HepG2 (cell line): ENCODE data around the gene MON1A. TPM values are rescaled to one million over a fixed set of nuclear protein-coding genes. Genes with fewer than 3 reads are reported as not detected.

ENCODE experiments used
- FOXK2 ChIP-seq: fragments of 450-650 bp; IDR thresholded peaks from 2 replicates; pipeline ENCODE4 v1.6.1; 2016
- KAT7 ChIP-seq: IDR thresholded peaks from 2 replicates; pipeline ENCODE4 v1.6.1; 2018; ENCODE audit warnings: borderline replicate concordance, missing compliant biosample characterization
- KAT8 ChIP-seq: IDR thresholded peaks from 2 replicates; pipeline ENCODE4 v1.6.1; 2016; ENCODE audit warnings: missing genetic modification reagents, missing compliant biosample characterization
- KMT2B ChIP-seq: IDR thresholded peaks from 2 replicates; pipeline ENCODE4 v1.6.1; 2016; ENCODE audit warnings: missing genetic modification reagents, missing compliant biosample characterization
- NKX3-1 ChIP-seq: sonication (generic); formaldehyde crosslinking; IDR thresholded peaks from 2 replicates; pipeline ENCODE4 v1.5.0; 2020; ENCODE audit warnings: missing genetic modification reagents
- NRL ChIP-seq: sonication (generic); formaldehyde crosslinking; IDR thresholded peaks from 2 replicates; pipeline ENCODE4 v1.5.0; 2020; ENCODE audit warnings: missing genetic modification reagents, mild to moderate bottlenecking, moderate library complexity, borderline replicate concordance
- POGK ChIP-seq: sonication (generic); formaldehyde crosslinking; conservative IDR thresholded peaks from 2 replicates; pipeline ENCODE4 v1.8.0; 2022; ENCODE audit warnings: mild to moderate bottlenecking, moderate library complexity, missing genetic modification reagents
- SIX4 ChIP-seq: sonication (generic); formaldehyde crosslinking; IDR thresholded peaks from 2 replicates; pipeline ENCODE4 v1.4.0; 2020; ENCODE audit warnings: missing genetic modification reagents
- TEF ChIP-seq: sonication (generic); formaldehyde crosslinking; IDR thresholded peaks from 2 replicates; pipeline ENCODE4 v1.5.0; 2020; ENCODE audit warnings: missing genetic modification reagents
- ZFP41 ChIP-seq: sonication (generic); formaldehyde crosslinking; IDR thresholded peaks from 2 replicates; pipeline ENCODE4 v1.4.0; 2020; ENCODE audit warnings: mild to moderate bottlenecking, missing genetic modification reagents, borderline replicate concordance
- ZNF382 ChIP-seq: sonication (generic); formaldehyde crosslinking; IDR thresholded peaks from 2 replicates; pipeline ENCODE4 v1.5.0; 2020; ENCODE audit warnings: missing genetic modification reagents, mild to moderate bottlenecking, borderline replicate concordance
- ZNF552 ChIP-seq: sonication (generic); formaldehyde crosslinking; IDR thresholded peaks from 2 replicates; pipeline ENCODE4 v1.9.0; 2022; ENCODE audit warnings: missing genetic modification reagents, mild to moderate bottlenecking, borderline replicate concordance
- ZNF790 ChIP-seq: sonication (generic); formaldehyde crosslinking; IDR thresholded peaks from 2 replicates; pipeline ENCODE4 v1.8.0; 2022; ENCODE audit warnings: missing genetic modification reagents, mild to moderate bottlenecking, borderline replicate concordance
- polyA plus RNA-seq, 8 experiments: library from polyadenylated mRNA; depleted of rRNA in 3 of 8; stranded (reverse) in 7 of 8; unstranded in 1 of 8; fragments of >200 nt; fragmentation: Illumina TruSeq in 4 of 8; extraction: Trizol in 4 of 8; gene quantifications; 2 replicates each; pipeline versions ENCODE4 v1.2.1 to v1.2.3, GENCODE V29; 2011 to 2016; ENCODE audit warnings: low read depth in 4 of 8, missing spikeins in 1 of 8, mixed read lengths in 1 of 8; ENCODE audit not compliant: insufficient read depth in 1 of 8
- total RNA-seq, 5 experiments: library from RNA; depleted of rRNA; stranded (reverse); fragments of >200 nt; fragmentation: Illumina TruSeq; extraction: Trizol; gene quantifications; 2 replicates each; pipeline ENCODE4 v1.2.3, GENCODE V29; 2016; ENCODE audit warnings: low read depth in 1 of 5
- TF ChIP-seq, protein P1 (sequence below), 2 experiments: fragments of 450-650 bp in 1 of 2; sonication (generic) in 1 of 2; formaldehyde crosslinking in 1 of 2; IDR thresholded peaks; 2 replicates each; pipeline versions ENCODE4 v1.6.1 to v1.8.0; 2016 to 2022; ENCODE audit warnings: antibody characterized with exemption in 1 of 2, mild to moderate bottlenecking in 1 of 2, missing genetic modification reagents in 1 of 2
- TF ChIP-seq, protein P2 (sequence below): sonication (generic); formaldehyde crosslinking; conservative IDR thresholded peaks from 2 replicates; pipeline ENCODE4 v1.5.0; 2020; ENCODE audit warnings: missing genetic modification reagents
- TF ChIP-seq, protein P3 (sequence below): sonication (generic); formaldehyde crosslinking; IDR thresholded peaks from 2 replicates; pipeline ENCODE4 v1.5.0; 2020; ENCODE audit warnings: missing genetic modification reagents

MON1A gene
- total and polyA plus RNA-seq, 2 of the 13 experiments (the other 11 are each of a cell fraction or from before 2014, with no cell fraction given), result 4.6 to 9.0 TPM

- TF ChIP-seq, protein P1, sequence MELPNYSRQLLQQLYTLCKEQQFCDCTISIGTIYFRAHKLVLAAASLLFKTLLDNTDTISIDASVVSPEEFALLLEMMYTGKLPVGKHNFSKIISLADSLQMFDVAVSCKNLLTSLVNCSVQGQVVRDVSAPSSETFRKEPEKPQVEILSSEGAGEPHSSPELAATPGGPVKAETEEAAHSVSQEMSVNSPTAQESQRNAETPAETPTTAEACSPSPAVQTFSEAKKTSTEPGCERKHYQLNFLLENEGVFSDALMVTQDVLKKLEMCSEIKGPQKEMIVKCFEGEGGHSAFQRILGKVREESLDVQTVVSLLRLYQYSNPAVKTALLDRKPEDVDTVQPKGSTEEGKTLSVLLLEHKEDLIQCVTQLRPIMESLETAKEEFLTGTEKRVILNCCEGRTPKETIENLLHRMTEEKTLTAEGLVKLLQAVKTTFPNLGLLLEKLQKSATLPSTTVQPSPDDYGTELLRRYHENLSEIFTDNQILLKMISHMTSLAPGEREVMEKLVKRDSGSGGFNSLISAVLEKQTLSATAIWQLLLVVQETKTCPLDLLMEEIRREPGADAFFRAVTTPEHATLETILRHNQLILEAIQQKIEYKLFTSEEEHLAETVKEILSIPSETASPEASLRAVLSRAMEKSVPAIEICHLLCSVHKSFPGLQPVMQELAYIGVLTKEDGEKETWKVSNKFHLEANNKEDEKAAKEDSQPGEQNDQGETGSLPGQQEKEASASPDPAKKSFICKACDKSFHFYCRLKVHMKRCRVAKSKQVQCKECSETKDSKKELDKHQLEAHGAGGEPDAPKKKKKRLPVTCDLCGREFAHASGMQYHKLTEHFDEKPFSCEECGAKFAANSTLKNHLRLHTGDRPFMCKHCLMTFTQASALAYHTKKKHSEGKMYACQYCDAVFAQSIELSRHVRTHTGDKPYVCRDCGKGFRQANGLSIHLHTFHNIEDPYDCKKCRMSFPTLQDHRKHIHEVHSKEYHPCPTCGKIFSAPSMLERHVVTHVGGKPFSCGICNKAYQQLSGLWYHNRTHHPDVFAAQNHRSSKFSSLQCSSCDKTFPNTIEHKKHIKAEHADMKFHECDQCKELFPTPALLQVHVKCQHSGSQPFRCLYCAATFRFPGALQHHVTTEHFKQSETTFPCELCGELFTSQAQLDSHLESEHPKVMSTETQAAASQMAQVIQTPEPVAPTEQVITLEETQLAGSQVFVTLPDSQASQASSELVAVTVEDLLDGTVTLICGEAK (IDR thresholded peaks at IDR 0.05), result no peak
- TF ChIP-seq, protein P1 (CRISPR knock-in tag; IDR thresholded peaks at IDR 0.05), result 0 out of 2 replicates have a peak, but pooled peaks have one; percentile 26
- TF ChIP-seq ZNF790 (no peak), POGK (no peak), ZNF552 (CRISPR knock-in tag) (no peak), NKX3-1 (CRISPR knock-in tag) (no peak), TEF (CRISPR knock-in tag) (no peak), NRL (CRISPR knock-in tag) (no peak), KMT2B (no peak), ZFP41 (CRISPR knock-in tag) (no peak), SIX4 (CRISPR knock-in tag) (no peak), KAT8 (CRISPR knock-in tag) (peak; percentile 62; the same call in 1 of the 2 replicates), ZNF382 (CRISPR knock-in tag) (no peak), KAT7 (CRISPR knock-in tag) (0 out of 2 replicates have a peak, but pooled peaks have one; percentile 34), FOXK2 (no peak)
- TF ChIP-seq, protein P2, sequence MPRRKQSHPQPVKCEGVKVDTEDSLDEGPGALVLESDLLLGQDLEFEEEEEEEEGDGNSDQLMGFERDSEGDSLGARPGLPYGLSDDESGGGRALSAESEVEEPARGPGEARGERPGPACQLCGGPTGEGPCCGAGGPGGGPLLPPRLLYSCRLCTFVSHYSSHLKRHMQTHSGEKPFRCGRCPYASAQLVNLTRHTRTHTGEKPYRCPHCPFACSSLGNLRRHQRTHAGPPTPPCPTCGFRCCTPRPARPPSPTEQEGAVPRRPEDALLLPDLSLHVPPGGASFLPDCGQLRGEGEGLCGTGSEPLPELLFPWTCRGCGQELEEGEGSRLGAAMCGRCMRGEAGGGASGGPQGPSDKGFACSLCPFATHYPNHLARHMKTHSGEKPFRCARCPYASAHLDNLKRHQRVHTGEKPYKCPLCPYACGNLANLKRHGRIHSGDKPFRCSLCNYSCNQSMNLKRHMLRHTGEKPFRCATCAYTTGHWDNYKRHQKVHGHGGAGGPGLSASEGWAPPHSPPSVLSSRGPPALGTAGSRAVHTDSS (CRISPR knock-in tag), result no peak
- TF ChIP-seq, protein P3, sequence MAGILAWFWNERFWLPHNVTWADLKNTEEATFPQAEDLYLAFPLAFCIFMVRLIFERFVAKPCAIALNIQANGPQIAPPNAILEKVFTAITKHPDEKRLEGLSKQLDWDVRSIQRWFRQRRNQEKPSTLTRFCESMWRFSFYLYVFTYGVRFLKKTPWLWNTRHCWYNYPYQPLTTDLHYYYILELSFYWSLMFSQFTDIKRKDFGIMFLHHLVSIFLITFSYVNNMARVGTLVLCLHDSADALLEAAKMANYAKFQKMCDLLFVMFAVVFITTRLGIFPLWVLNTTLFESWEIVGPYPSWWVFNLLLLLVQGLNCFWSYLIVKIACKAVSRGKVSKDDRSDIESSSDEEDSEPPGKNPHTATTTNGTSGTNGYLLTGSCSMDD (CRISPR knock-in tag), result no peak
Measured at GRCh38 chr3:49873623-49874022, 56.0 kb downstream of the MON1A start (continued).
